Adrenal gland (tissue), 12 donors: ENCODE data around the gene COPRS. TPM values are rescaled to one million over a fixed set of nuclear protein-coding genes. Genes with fewer than 3 reads are reported as not detected.

Source experiments
- DNase-seq, 7 donors: peaks; one replicate each; pipeline ENCODE4 v3.0.0-alpha.2; 2019 to 2020
- H3K27ac ChIP-seq, 5 donors: fragments of 200-600 bp; sonication (generic) in 4 of 5; 1 replicate in 3 of 5; 2 replicates in 2 of 5; pipeline versions ENCODE4 v1.5.1 to v1.8.0; 2016 to 2020; ENCODE audit warnings: mild to moderate bottlenecking in 1 of 5
- H3K27me3 ChIP-seq: fragments of 200-600 bp; 2 replicates; pipeline ENCODE4 v1.8.0; 2021
- H3K36me3 ChIP-seq, 2 donors: fragments of 200-600 bp; replicated peaks in 1 of 2; 1 replicate in 1 of 2; 2 replicates in 1 of 2; pipeline versions ENCODE4 v1.5.1 to v1.8.0; 2018 to 2022
- H3K4me1 ChIP-seq, 2 donors: fragments of 200-600 bp; replicated peaks in 1 of 2; 1 replicate in 1 of 2; 2 replicates in 1 of 2; pipeline versions ENCODE4 v1.5.1 to v1.8.0; 2018 to 2021
- H3K4me3 ChIP-seq, 4 donors: fragments of 200-600 bp; sonication (generic) in 3 of 4; one replicate each; pipeline ENCODE4 v1.5.1; 2016 to 2018
- H3K9me3 ChIP-seq, 3 donors: fragments of 200-600 bp; sonication (generic) in 1 of 3; replicated peaks in 1 of 3; 1 replicate in 2 of 3; 2 replicates in 1 of 3; pipeline versions ENCODE4 v1.5.1 to v1.8.0; 2016 to 2021
- CTCF ChIP-seq, 6 experiments: fragments of 450-650 bp in 4 of 6; fragments of 200-600 bp in 2 of 6; sonication (generic) in 1 of 6; IDR thresholded peaks; 1 replicate in 5 of 6; 2 replicates in 1 of 6; pipeline versions ENCODE4 v1.5.1 to v1.8.0; 2016 to 2021; ENCODE audit warnings: antibody characterized with exemption in 6 of 6, mild to moderate bottlenecking in 2 of 6, moderate library complexity in 1 of 6
- POLR2A ChIP-seq, 2 donors: fragments of 450-650 bp; IDR thresholded peaks; one replicate each; pipeline ENCODE4 v1.6.1; 2017; ENCODE audit warnings: antibody characterized with exemption in 2 of 2, mild to moderate bottlenecking in 2 of 2, moderate library complexity in 1 of 2
- WGBS, 4 donors: extraction: QIAGEN DNeasy Blood & Tissue Kit in 2 of 4; methylation state at CpG; one replicate each; pipeline versions ENCODE4 v1.1.5 to v1.1.7; 2013 to 2017; 5-methylcytosine and 5-hydroxymethylcytosine counted together
- intact Hi-C, 2 donors: fragments of 100-400 bp; cut with DNase I; formaldehyde crosslinking; loops; one replicate each; pipeline versions ENCODE4 v1.14.1 to v1.15.0; 2022 to 2023
- polyA plus RNA-seq, 3 donors: library from polyadenylated mRNA; stranded (reverse); fragments of 200-250 nt in 2 of 3; fragments of 350-450 nt in 1 of 3; fragmentation: Illumina TruSeq in 1 of 3; extraction: RNeasy Lipid Tissue Mini Kit (QIAGEN cat#74804) in 1 of 3; gene quantifications; one replicate each; pipeline ENCODE4 v1.2.3, GENCODE V29; 2013 to 2014
- total RNA-seq, 9 donors: library from RNA; depleted of rRNA in 4 of 9; stranded (reverse); fragments of >200 nt in 4 of 9; fragments of 120-200 nt in 1 of 9; fragmentation: NEBNext Ultra II Directional in 1 of 9; extraction: Animal tissue kit (Norgen Biotek cat#: 25700) in 1 of 9; gene quantifications; one replicate each; pipeline versions ENCODE4 v1.1.0 to v1.2.4, GENCODE V29; 2013 to 2023
- donor health status: healthy with polysubstance abuse.
- donor health status: Bipolar disorder and iron deficiency.
- donor health status: DM: yes; HTN: yes; CAD: no.
- donor health status: DM: no; HTN: no; CAD: no.
- donor health status: DM: no; HTN: no; CAD: no.
- donor health status: DM: yes; HTN: yes; CAD: no.

COPRS gene
- total and polyA plus RNA-seq, 12 donors, result 31.0 to 126 (median 50.8) TPM

- intact Hi-C loops, result no loop called here
- Histone ChIP-seq H3K9me3 (no peaks in the 10 kb centered on the region), H3K27ac (no peak overlapping the region), H3K27me3 (no peaks in the 10 kb centered on the region), H3K4me3 (no peak overlapping the region), H3K4me1 (no peaks in the 10 kb centered on the region), H3K36me3 (no peaks in the 10 kb centered on the region)
- TF ChIP-seq CTCF (IDR thresholded peaks at IDR 0.05) (no peak), POLR2A (IDR thresholded peaks at IDR 0.05) (no peak)
- DNase-seq, result no peak
- 80 to 91% (median 85%) methylated on average over 4 of the region's 4 CpGs for WGBS, 4 donors
Measured at GRCh38 chr17:31806921-31807320, 52.1 kb downstream of the COPRS start.

- 56 to 65% (median 57%) methylated on average over 11 of the region's 11 CpGs for WGBS, 4 donors
- no peak for TF ChIP-seq CTCF (IDR thresholded peaks at IDR 0.05)
- TF ChIP-seq POLR2A (IDR thresholded peaks at IDR 0.05), result no peak
- Histone ChIP-seq H3K36me3 (no peaks in the 10 kb centered on the region), H3K27me3 (no peaks in the 10 kb centered on the region), H3K4me1 (no peaks in the 10 kb centered on the region), H3K27ac (no peak overlapping the region), H3K9me3 (no peaks in the 10 kb centered on the region), H3K4me3 (no peak overlapping the region)
- DNase-seq, result no peak
- intact Hi-C loops, result no loop called here
Measured at GRCh38 chr17:31803494-31804213, 55.4 kb downstream of the COPRS start.

- Histone ChIP-seq H3K4me1 (no peaks in the 10 kb centered on the region), H3K4me3 (no peak overlapping the region), H3K36me3 (no peaks in the 10 kb centered on the region), H3K27me3 (no peaks in the 10 kb centered on the region), H3K9me3 (no peaks in the 10 kb centered on the region), H3K27ac (no peak overlapping the region)
- 76 to 100% (median 82%) methylated on average over 2 of the region's 2 CpGs for WGBS, 4 donors
- DNase-seq, result peak in 2 of 7 donors; percentile 11 to 20
- intact Hi-C loops, result no loop called here
- no peak for TF ChIP-seq POLR2A (IDR thresholded peaks at IDR 0.05)
- TF ChIP-seq CTCF (IDR thresholded peaks at IDR 0.05), result no peak
Measured at GRCh38 chr17:31802502-31802901, 56.5 kb downstream of the COPRS start.

Other genes starting within 250 kb of the COPRS start
- 10 to 100 TPM in 8 of 9 donors, 1 to 10 TPM in 1; 7.0 to 68.1 (median 35.6) TPM for gene UTP6, start 42.5 kb upstream of the COPRS start, total RNA-seq
- 10 to 100 TPM; 32.9 to 93.9 (median 72.9) TPM for gene UTP6, start 42.5 kb upstream of the COPRS start, polyA plus RNA-seq
- 10 to 100 TPM; 10.3 to 24.1 (median 20.0) TPM for gene SUZ12, start 77.8 kb upstream of the COPRS start, total RNA-seq
- gene SUZ12, start 77.8 kb upstream of the COPRS start, polyA plus RNA-seq, result 10 to 100 TPM in 2 of 3 donors, 1 to 10 TPM in 1; 8.7 to 27.1 (median 15.8) TPM
- gene LRRC37B, start 148.1 kb upstream of the COPRS start, total RNA-seq, result 10 to 100 TPM in 6 of 9 donors, 1 to 10 TPM in 3; 7.4 to 37.3 (median 12.9) TPM
- 10 to 100 TPM; 10.2 to 45.3 (median 22.0) TPM for gene LRRC37B, start 148.1 kb upstream of the COPRS start, polyA plus RNA-seq